ENCODE measurements around the gene USP7.

GRCh38 chr16:8948069-8948593, 15.6 kb downstream of the USP7 start:
- TF ChIP-seq, protein P1, sequence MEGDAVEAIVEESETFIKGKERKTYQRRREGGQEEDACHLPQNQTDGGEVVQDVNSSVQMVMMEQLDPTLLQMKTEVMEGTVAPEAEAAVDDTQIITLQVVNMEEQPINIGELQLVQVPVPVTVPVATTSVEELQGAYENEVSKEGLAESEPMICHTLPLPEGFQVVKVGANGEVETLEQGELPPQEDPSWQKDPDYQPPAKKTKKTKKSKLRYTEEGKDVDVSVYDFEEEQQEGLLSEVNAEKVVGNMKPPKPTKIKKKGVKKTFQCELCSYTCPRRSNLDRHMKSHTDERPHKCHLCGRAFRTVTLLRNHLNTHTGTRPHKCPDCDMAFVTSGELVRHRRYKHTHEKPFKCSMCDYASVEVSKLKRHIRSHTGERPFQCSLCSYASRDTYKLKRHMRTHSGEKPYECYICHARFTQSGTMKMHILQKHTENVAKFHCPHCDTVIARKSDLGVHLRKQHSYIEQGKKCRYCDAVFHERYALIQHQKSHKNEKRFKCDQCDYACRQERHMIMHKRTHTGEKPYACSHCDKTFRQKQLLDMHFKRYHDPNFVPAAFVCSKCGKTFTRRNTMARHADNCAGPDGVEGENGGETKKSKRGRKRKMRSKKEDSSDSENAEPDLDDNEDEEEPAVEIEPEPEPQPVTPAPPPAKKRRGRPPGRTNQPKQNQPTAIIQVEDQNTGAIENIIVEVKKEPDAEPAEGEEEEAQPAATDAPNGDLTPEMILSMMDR (conservative IDR thresholded peaks at IDR 0.05; ENCODE audit: low read length) = no peak
- no peak for TF ChIP-seq EZH2phosphoT487 (IDR thresholded peaks at IDR 0.05; ENCODE audit: borderline replicate concordance, low read depth, low read length)

All from OCI-LY7 (cell line).